Epithelial cell of esophagus (primary cell): ENCODE measurements around the gene PMFBP1.

Source experiments
- DNase-seq: peaks from one replicate; pipeline ENCODE4 v3.0.0; 2010; ENCODE audit warnings: low read depth
- H3K4me3 ChIP-seq: 2 replicates; pipeline ENCODE4 v1.5.1; 2011; ENCODE audit warnings: mild to moderate bottlenecking, low read length, control low read depth
- TF ChIP-seq, protein P1 (sequence below): IDR thresholded peaks from 2 replicates; pipeline ENCODE4 v1.5.1; 2011; ENCODE audit warnings: low read depth, mild to moderate bottlenecking, low read length, control low read depth, inconsistent platforms; ENCODE audit not compliant: insufficient read depth; ENCODE audit errors: missing control alignments

PMFBP1 gene

DNA sequence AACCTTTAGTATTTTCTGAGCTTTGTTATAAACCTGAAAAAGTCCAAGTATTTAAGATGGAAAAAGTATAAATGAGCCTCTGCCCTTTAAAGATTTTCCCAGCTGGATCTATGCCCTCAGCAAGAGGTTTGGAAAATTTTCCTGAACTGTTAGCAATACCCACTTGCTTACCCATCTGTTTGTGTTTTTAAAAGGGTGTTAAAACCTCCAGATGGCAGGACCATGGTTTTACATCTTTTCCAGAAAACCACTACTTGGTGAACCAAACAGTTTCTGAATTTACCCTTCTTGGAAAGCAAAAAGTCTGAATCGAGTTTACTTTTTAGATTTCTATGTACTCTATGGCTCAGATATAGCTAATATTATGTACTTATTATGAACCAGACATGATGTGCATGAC is 719 bp downstream of the PMFBP1 start:
- no peak for DNase-seq
- H3K4me3 ChIP-seq: no peak overlapping the region
- TF ChIP-seq, protein P1, sequence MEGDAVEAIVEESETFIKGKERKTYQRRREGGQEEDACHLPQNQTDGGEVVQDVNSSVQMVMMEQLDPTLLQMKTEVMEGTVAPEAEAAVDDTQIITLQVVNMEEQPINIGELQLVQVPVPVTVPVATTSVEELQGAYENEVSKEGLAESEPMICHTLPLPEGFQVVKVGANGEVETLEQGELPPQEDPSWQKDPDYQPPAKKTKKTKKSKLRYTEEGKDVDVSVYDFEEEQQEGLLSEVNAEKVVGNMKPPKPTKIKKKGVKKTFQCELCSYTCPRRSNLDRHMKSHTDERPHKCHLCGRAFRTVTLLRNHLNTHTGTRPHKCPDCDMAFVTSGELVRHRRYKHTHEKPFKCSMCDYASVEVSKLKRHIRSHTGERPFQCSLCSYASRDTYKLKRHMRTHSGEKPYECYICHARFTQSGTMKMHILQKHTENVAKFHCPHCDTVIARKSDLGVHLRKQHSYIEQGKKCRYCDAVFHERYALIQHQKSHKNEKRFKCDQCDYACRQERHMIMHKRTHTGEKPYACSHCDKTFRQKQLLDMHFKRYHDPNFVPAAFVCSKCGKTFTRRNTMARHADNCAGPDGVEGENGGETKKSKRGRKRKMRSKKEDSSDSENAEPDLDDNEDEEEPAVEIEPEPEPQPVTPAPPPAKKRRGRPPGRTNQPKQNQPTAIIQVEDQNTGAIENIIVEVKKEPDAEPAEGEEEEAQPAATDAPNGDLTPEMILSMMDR: no peak

GRCh38 chr16:72169708-72170107 is 2.2 kb downstream of the PMFBP1 start:
- no peak overlapping the region for H3K4me3 ChIP-seq
- DNase-seq: no peak
- TF ChIP-seq, protein P1: no peak

DNA sequence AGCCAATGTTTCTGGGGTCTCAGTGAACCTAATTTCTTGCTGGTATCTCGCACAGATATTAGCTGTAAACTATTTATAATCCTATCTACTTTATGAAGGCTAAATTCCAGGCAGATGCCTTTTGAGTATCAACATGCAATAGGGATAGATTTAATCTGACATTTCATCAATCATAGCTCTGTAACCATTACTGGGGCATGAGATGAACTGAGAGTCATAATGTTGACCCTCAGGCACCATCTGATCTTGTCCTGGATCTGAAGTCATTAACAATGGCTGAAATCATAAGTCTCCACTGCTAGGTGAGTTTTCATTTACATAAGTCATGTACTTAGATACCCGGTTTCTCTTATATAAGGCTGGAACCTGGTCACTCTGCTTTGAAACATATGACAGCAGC is 3.6 kb downstream of the PMFBP1 start:
- TF ChIP-seq, protein P1: no peak
- no peak for DNase-seq

GRCh38 chr16:72166954-72167561 is 4.9 kb downstream of the PMFBP1 start:
- no peak overlapping the region for H3K4me3 ChIP-seq
- TF ChIP-seq, protein P1: no peak
- DNase-seq: no peak

More for the DNA sequence above, 3.6 kb downstream of the PMFBP1 start:
- no peak overlapping the region for H3K4me3 ChIP-seq

DNA sequence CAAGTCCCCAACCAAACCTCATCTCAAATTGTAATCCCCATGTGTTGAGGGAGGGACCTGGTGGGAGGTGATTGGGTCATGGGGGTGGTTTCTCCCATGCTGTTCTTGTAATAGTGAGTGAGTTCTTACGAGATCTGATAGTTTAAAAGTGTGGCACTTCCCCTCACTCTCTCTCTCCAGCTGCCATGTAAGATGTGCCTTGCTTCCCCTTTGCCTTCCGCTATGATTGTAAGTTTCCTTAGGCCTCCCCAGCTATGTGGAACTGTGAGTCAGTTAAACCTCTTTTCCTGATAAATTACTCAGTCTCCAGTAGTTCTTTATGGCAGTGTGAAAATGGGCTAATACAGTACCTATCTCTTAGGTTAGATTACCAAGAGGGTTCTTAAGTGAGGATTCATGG is 5.8 kb downstream of the PMFBP1 start:
- no peak overlapping the region for H3K4me3 ChIP-seq
- DNase-seq: no peak
- TF ChIP-seq, protein P1: no peak

DNA sequence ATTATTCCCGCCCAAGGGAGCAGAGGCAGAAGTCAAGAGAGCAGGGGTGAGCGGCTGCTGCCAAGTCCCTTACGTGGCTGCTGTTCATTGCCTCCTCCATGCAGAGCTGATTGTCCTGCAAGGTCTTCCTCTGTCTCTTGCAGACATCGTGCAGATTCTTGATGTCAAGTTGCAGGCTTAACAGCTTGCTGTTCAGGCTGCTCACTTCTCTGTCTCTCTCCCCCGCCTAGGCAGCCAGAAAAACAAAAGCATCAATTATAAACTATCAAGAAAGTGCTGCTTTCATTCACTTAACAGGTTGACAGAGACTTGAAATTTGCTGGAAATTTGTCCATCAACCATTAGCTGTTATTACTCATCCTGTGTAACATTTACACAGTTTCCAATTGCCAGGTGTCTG is 7.3 kb downstream of the PMFBP1 start:
- no peak for DNase-seq
- no peak overlapping the region for H3K4me3 ChIP-seq
- TF ChIP-seq, protein P1: no peak

- peak; percentile 5 for DNase-seq
- TF ChIP-seq, protein P1: no peak
- no peak overlapping the region for H3K4me3 ChIP-seq
Observed at GRCh38 chr16:72162105-72162692, 9.8 kb downstream of the PMFBP1 start.
